Measurements from ENCODE around the gene RABGGTA. TPM values are rescaled to one million over a fixed set of nuclear protein-coding genes. Genes with fewer than 3 reads are reported as not detected.

RABGGTA gene
- total RNA-seq, 1 experiment from 2014 or later = 25.6 TPM

GRCh38 chr14:24285351-24285750 lies 14.0 kb upstream of the RABGGTA start:
- H3K79me1 ChIP-seq (ENCODE audit: insufficient read depth, low read depth, low read length, poor library complexity, severe bottlenecking) = no peaks in the 10 kb centered on the region
- no peak overlapping the region for H3K9ac ChIP-seq (ENCODE audit: extremely low read depth, insufficient read length, low read length)
- H2BK12ac ChIP-seq (ENCODE audit: insufficient read length, low read depth, low read length) = no peak overlapping the region
- H3K23me2 ChIP-seq (ENCODE audit: insufficient read length, low read depth, low read length, poor library complexity, severe bottlenecking) = no peaks in the 10 kb centered on the region
- no peak overlapping the region for H2BK15ac ChIP-seq (ENCODE audit: low read depth, low read length)
- Mint-ChIP-seq H3K4me3 (no peak overlapping the region), H3K9me3 (no peaks in the 10 kb centered on the region), H3K27ac (no peak overlapping the region), H3K36me3 (ENCODE audit: insufficient read depth in 1 of 3, low read depth in 3 of 3) (peaks cover 0 to 7% (median under 1%) of the 10 kb centered on the region in 3 experiments; a peak in 2 of 7 replicates), H3K27me3 (ENCODE audit: low read depth) (no peaks in the 10 kb centered on the region), H3K4me1 (peaks cover 2% of the 10 kb centered on the region in 2 experiments; a peak in 1 of 4 replicates)
- no peaks in the 10 kb centered on the region for H3K27me3 ChIP-seq (ENCODE audit: insufficient read depth, low read length)
- H3K4me1 ChIP-seq (ENCODE audit: insufficient read depth, low read length) = no peaks in the 10 kb centered on the region
- H3K56ac ChIP-seq (ENCODE audit: insufficient read length, low read depth, low read length) = no peak overlapping the region
- H3K4me2 ChIP-seq (ENCODE audit: insufficient read depth, insufficient read length, low read length) = no peak overlapping the region
- no peak overlapping the region for H4K91ac ChIP-seq (ENCODE audit: insufficient read length, low read depth, low read length)
- no peak overlapping the region for H2BK120ac ChIP-seq (ENCODE audit: low read depth, low read length, poor library complexity, severe bottlenecking)
- no peak overlapping the region for H2BK20ac ChIP-seq (ENCODE audit: low read depth, low read length, poor library complexity, severe bottlenecking)
- TF ChIP-seq, protein P1, sequence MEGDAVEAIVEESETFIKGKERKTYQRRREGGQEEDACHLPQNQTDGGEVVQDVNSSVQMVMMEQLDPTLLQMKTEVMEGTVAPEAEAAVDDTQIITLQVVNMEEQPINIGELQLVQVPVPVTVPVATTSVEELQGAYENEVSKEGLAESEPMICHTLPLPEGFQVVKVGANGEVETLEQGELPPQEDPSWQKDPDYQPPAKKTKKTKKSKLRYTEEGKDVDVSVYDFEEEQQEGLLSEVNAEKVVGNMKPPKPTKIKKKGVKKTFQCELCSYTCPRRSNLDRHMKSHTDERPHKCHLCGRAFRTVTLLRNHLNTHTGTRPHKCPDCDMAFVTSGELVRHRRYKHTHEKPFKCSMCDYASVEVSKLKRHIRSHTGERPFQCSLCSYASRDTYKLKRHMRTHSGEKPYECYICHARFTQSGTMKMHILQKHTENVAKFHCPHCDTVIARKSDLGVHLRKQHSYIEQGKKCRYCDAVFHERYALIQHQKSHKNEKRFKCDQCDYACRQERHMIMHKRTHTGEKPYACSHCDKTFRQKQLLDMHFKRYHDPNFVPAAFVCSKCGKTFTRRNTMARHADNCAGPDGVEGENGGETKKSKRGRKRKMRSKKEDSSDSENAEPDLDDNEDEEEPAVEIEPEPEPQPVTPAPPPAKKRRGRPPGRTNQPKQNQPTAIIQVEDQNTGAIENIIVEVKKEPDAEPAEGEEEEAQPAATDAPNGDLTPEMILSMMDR (conservative IDR thresholded peaks at IDR 0.05) = no peak
- no peak overlapping the region for H4K5ac ChIP-seq (ENCODE audit: insufficient read length, low read depth, low read length)
- H4K8ac ChIP-seq (replicated peaks; ENCODE audit: insufficient read length, low read depth, low read length) = no peak overlapping the region
- no peak overlapping the region for H3K14ac ChIP-seq (ENCODE audit: insufficient read depth, low read length)
- H3K9me3 ChIP-seq (ENCODE audit: control insufficient read depth, low read depth, low read length) = no peaks in the 10 kb centered on the region
- H3T11ph ChIP-seq (ENCODE audit: low read length) = no peak overlapping the region
- no peak for DNase-seq
- no peak overlapping the region for H3K23ac ChIP-seq (ENCODE audit: insufficient read length, low read depth, low read length)
- no peaks in the 10 kb centered on the region for H3K79me2 ChIP-seq (ENCODE audit: insufficient read depth, low read length)
- no peak overlapping the region for H2AFZ ChIP-seq (ENCODE audit: low read length)
- H3K27ac ChIP-seq (ENCODE audit: insufficient read length, low read depth, low read length) = no peak overlapping the region
- no CpG with 5 or more reads among the region's 4 CpGs for WGBS (ENCODE audit: extremely low coverage, insufficient read length, low lambda C conversion rate)
- H3K4ac ChIP-seq (ENCODE audit: low read depth, low read length) = no peak overlapping the region
- no peak overlapping the region for H2BK5ac ChIP-seq (ENCODE audit: insufficient read length, low read length)
- no peaks in the 10 kb centered on the region for H4K20me1 ChIP-seq (ENCODE audit: control insufficient read depth, insufficient read depth, insufficient read length)
- no peak overlapping the region for H2AK5ac ChIP-seq (ENCODE audit: insufficient read length, low read length)
- no peak overlapping the region for H3K18ac ChIP-seq (ENCODE audit: insufficient read length, low read depth, low read length)

Measured in H9 (cell line).